ENCODE data around the gene CBLB. TPM values are rescaled to one million over a fixed set of nuclear protein-coding genes. Genes with fewer than 3 reads are reported as not detected.

The CBLB gene
- total and polyA plus RNA-seq, 2 experiments from 2014 or later: 20.5 to 47.7 TPM

DNA sequence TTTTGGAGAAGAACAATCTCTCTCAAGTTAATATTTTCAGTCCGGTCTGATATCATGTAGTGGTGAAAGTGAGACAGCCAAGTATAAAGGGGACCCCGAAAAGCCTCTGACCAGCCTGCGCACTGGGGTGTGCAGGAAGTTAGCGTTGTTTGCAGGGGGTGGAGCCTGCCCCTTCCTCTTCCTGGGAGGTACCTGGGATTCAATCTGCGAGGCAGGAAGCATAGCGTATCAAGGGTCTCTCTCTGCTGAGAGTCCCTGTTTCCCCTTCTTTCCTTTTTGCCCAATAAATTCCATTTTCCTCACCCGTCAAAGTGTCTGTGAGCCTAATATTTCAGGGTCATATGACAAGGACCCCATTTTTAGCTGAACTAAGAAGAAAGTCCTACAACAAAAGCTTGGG is 44.8 kb upstream of the CBLB start:
- H3K4me1 ChIP-seq (ENCODE audit: insufficient read depth): no peaks in the 10 kb centered on the region
- no peak for DNase-seq (ENCODE audit: low spot score)
- Mint-ChIP-seq H3K4me3 (no peak overlapping the region), H3K27ac (no peak overlapping the region), H3K36me3 (ENCODE audit: low read depth) (no peaks in the 10 kb centered on the region), H3K4me1 (no peaks in the 10 kb centered on the region), H3K9me3 (peaks cover 5% of the 10 kb centered on the region; the same call in 2 of the 3 replicates), H3K27me3 (ENCODE audit: insufficient read depth, low read depth, poor library complexity) (no peaks in the 10 kb centered on the region)
- no peaks in the 10 kb centered on the region for H3K27me3 ChIP-seq (ENCODE audit: insufficient read depth)
- H3K79me2 ChIP-seq (replicated peaks; ENCODE audit: insufficient read depth): no peaks in the 10 kb centered on the region
- H3K36me3 ChIP-seq (ENCODE audit: insufficient read depth): no peaks in the 10 kb centered on the region
- no peak overlapping the region; the same call in 1 of the 2 replicates for H3K27ac ChIP-seq (ENCODE audit: low read depth)
- H3F3A ChIP-seq (replicated peaks; ENCODE audit: low read depth): no peaks in the 10 kb centered on the region
- H3K4me3 ChIP-seq: no peak overlapping the region
- no peak overlapping the region for H3K4me2 ChIP-seq
- no peaks in the 10 kb centered on the region for H4K20me1 ChIP-seq (replicated peaks; ENCODE audit: insufficient read depth)
- no peak for ATAC-seq
- H2AFZ ChIP-seq: peak overlapping the region; percentile 12; the same call in 1 of the 2 replicates
- H3K9me2 ChIP-seq (ENCODE audit: insufficient read depth): peaks cover 4% of the 10 kb centered on the region
- no peak for TF ChIP-seq STAT1 (IDR thresholded peaks at IDR 0.05; ENCODE audit: unreplicated experiment)
- TF ChIP-seq EZH2 (IDR thresholded peaks at IDR 0.05; ENCODE audit: low read depth, unreplicated experiment): no peak
- no peak for TF ChIP-seq JUNB (IDR thresholded peaks at IDR 0.05; ENCODE audit: unreplicated experiment)
- TF ChIP-seq, protein P1, sequence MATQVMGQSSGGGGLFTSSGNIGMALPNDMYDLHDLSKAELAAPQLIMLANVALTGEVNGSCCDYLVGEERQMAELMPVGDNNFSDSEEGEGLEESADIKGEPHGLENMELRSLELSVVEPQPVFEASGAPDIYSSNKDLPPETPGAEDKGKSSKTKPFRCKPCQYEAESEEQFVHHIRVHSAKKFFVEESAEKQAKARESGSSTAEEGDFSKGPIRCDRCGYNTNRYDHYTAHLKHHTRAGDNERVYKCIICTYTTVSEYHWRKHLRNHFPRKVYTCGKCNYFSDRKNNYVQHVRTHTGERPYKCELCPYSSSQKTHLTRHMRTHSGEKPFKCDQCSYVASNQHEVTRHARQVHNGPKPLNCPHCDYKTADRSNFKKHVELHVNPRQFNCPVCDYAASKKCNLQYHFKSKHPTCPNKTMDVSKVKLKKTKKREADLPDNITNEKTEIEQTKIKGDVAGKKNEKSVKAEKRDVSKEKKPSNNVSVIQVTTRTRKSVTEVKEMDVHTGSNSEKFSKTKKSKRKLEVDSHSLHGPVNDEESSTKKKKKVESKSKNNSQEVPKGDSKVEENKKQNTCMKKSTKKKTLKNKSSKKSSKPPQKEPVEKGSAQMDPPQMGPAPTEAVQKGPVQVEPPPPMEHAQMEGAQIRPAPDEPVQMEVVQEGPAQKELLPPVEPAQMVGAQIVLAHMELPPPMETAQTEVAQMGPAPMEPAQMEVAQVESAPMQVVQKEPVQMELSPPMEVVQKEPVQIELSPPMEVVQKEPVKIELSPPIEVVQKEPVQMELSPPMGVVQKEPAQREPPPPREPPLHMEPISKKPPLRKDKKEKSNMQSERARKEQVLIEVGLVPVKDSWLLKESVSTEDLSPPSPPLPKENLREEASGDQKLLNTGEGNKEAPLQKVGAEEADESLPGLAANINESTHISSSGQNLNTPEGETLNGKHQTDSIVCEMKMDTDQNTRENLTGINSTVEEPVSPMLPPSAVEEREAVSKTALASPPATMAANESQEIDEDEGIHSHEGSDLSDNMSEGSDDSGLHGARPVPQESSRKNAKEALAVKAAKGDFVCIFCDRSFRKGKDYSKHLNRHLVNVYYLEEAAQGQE (IDR thresholded peaks at IDR 0.05; ENCODE audit: unreplicated experiment): no peak
- TF ChIP-seq POLR2AphosphoS5 (IDR thresholded peaks at IDR 0.05; ENCODE audit: low read depth): no peak
- no peak for TF ChIP-seq ZNF114 (CRISPR knock-in tag; IDR thresholded peaks at IDR 0.05)

GRCh38 chr3:105912891-105913290 is 44.1 kb upstream of the CBLB start:
- no peaks in the 10 kb centered on the region for H3K27me3 ChIP-seq (ENCODE audit: insufficient read depth)
- H4K20me1 ChIP-seq (replicated peaks; ENCODE audit: insufficient read depth): no peaks in the 10 kb centered on the region
- peaks cover 4% of the 10 kb centered on the region for H3K9me2 ChIP-seq (ENCODE audit: insufficient read depth)
- no peak for TF ChIP-seq ZNF331 (CRISPR knock-in tag; IDR thresholded peaks at IDR 0.05; ENCODE audit: low read depth)
- TF ChIP-seq ZNF114 (CRISPR knock-in tag; IDR thresholded peaks at IDR 0.05): no peak
- TF ChIP-seq CREB1 (CRISPR knock-in tag; IDR thresholded peaks at IDR 0.05; ENCODE audit: low read depth): no peak
- TF ChIP-seq, protein P1 (IDR thresholded peaks at IDR 0.05; ENCODE audit: unreplicated experiment): no peak
- TF ChIP-seq STAT1 (IDR thresholded peaks at IDR 0.05; ENCODE audit: unreplicated experiment): no peak
- no peak for TF ChIP-seq CTCF (conservative IDR thresholded peaks at IDR 0.05; ENCODE audit: low read depth in 2 of 2)
- ATAC-seq (no peak), DNase-seq (ENCODE audit: low spot score) (no peak)
- H3K36me3 ChIP-seq (ENCODE audit: insufficient read depth): no peaks in the 10 kb centered on the region
- no peaks in the 10 kb centered on the region for H3K79me2 ChIP-seq (replicated peaks; ENCODE audit: insufficient read depth)
- H2AFZ ChIP-seq: no peak overlapping the region
- H3K27ac ChIP-seq (ENCODE audit: low read depth): no peak overlapping the region
- H3K4me1 ChIP-seq (ENCODE audit: insufficient read depth): no peaks in the 10 kb centered on the region
- H3K4me2 ChIP-seq: no peak overlapping the region
- H3K27ac Mint-ChIP-seq: no peak overlapping the region
- H3K4me3 ChIP-seq: no peak overlapping the region
- H3K4me1 Mint-ChIP-seq: no peaks in the 10 kb centered on the region
- no peaks in the 10 kb centered on the region for H3K36me3 Mint-ChIP-seq (ENCODE audit: low read depth)
- peaks cover 5% of the 10 kb centered on the region; the same call in 2 of the 3 replicates for H3K9me3 Mint-ChIP-seq
- no peaks in the 10 kb centered on the region for H3K27me3 Mint-ChIP-seq (ENCODE audit: insufficient read depth, low read depth, poor library complexity)
- H3F3A ChIP-seq (replicated peaks; ENCODE audit: low read depth): no peaks in the 10 kb centered on the region
- no peak overlapping the region for H3K4me3 Mint-ChIP-seq

All from GM23338 (cell line).